Hepatocyte (in vitro differentiated cells): ENCODE data around the gene KRT10.

Source experiments
- CTCF ChIP-seq: fragments of 200-600 bp; sonication (generic); IDR thresholded peaks from 2 replicates; pipeline ENCODE4 v1.5.1; 2016; ENCODE audit warnings: antibody characterized with exemption, mild to moderate bottlenecking; ENCODE audit not compliant: poor library complexity
- EZH2 ChIP-seq: fragments of 200-600 bp; sonication (generic); IDR thresholded peaks from 2 replicates; pipeline ENCODE4 v1.6.1; 2016; ENCODE audit warnings: antibody characterized with exemption, mild to moderate bottlenecking, borderline replicate concordance
- EZH2phosphoT487 ChIP-seq: fragments of 200-600 bp; sonication (generic); IDR thresholded peaks from one replicate; pipeline ENCODE4 v1.6.1; 2018; ENCODE audit warnings: antibody characterized with exemption, mild to moderate bottlenecking, low read depth, moderate library complexity; ENCODE audit not compliant: unreplicated experiment, severe bottlenecking

- TF ChIP-seq CTCF (no peak), EZH2phosphoT487 (no peak), EZH2 (no peak)
Measured at GRCh38 chr17:40820228-40820838, 2.1 kb downstream of the KRT10 start.
